Tibial nerve (tissue), 4 donors: Measurements from ENCODE around the gene LGR6.

Experiments
- EP300 ChIP-seq, 2 donors: sonication (generic); formaldehyde crosslinking; IDR thresholded peaks; one replicate each; pipeline ENCODE4 v1.6.1; 2017; ENCODE audit warnings: antibody characterized with exemption in 2 of 2, mild to moderate bottlenecking in 1 of 2
- POLR2A ChIP-seq, 2 donors: fragments of 450-650 bp; IDR thresholded peaks; one replicate each; pipeline ENCODE4 v1.6.1; 2017; ENCODE audit warnings: antibody characterized with exemption in 2 of 2, mild to moderate bottlenecking in 2 of 2, moderate library complexity in 2 of 2
- TF ChIP-seq, protein P1 (sequence below), 5 experiments: fragments of 200-600 bp in 3 of 5; fragments of 450-650 bp in 2 of 5; sonication (generic) in 3 of 5; IDR thresholded peaks; one replicate each; pipeline ENCODE4 v1.5.1; 2016 to 2019; ENCODE audit warnings: antibody characterized with exemption in 5 of 5, mild to moderate bottlenecking in 3 of 5, moderate library complexity in 2 of 5

DNA sequence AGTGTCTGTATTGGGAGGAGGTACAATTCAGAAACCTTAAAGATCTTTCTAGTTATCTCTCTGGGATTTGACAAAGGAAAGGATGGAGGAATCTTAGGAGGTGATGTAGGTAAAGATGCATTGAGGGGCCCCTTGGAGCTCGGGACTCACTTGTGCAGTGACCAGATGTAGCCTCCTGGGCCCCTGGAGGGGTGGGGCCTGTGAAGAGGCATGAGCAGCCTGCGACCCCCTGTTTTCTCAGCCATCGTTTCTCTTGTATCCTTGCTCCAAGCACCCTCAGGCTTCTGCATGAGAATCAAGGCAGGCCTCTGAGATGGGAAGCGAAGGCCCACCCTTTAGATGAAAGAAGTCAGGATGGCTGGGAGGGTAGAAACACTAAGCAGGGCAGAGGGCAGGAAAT is 39.6 kb downstream of the LGR6 start:
- TF ChIP-seq, protein P1, sequence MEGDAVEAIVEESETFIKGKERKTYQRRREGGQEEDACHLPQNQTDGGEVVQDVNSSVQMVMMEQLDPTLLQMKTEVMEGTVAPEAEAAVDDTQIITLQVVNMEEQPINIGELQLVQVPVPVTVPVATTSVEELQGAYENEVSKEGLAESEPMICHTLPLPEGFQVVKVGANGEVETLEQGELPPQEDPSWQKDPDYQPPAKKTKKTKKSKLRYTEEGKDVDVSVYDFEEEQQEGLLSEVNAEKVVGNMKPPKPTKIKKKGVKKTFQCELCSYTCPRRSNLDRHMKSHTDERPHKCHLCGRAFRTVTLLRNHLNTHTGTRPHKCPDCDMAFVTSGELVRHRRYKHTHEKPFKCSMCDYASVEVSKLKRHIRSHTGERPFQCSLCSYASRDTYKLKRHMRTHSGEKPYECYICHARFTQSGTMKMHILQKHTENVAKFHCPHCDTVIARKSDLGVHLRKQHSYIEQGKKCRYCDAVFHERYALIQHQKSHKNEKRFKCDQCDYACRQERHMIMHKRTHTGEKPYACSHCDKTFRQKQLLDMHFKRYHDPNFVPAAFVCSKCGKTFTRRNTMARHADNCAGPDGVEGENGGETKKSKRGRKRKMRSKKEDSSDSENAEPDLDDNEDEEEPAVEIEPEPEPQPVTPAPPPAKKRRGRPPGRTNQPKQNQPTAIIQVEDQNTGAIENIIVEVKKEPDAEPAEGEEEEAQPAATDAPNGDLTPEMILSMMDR (IDR thresholded peaks at IDR 0.05): no peak
- TF ChIP-seq POLR2A (IDR thresholded peaks at IDR 0.05): no peak
- no peak for TF ChIP-seq EP300 (IDR thresholded peaks at IDR 0.05)
